Left ventricle myocardium inferior (tissue), 1 donor: ENCODE results near the gene KLK1. TPM values are rescaled to one million over a fixed set of nuclear protein-coding genes. Genes with fewer than 3 reads are reported as not detected.
"Not testable (repeated sequence)": the region's sequence is repeated elsewhere in the genome, so short reads cannot be mapped to it uniquely, and the experiment has no call there.

Experiments
- DNase-seq: peaks from one replicate; pipeline ENCODE4 v3.0.0-alpha.2; 2020
- H3K27ac ChIP-seq: fragments of 200-600 bp; replicated peaks from 2 replicates; pipeline ENCODE4 v1.8.0; 2021
- H3K27me3 ChIP-seq: fragments of 200-600 bp; 2 replicates; pipeline ENCODE4 v1.8.0; 2021; ENCODE audit warnings: low read depth
- H3K36me3 ChIP-seq: fragments of 200-600 bp; 2 replicates; pipeline ENCODE4 v1.8.0; 2021
- H3K4me1 ChIP-seq: fragments of 200-600 bp; 2 replicates; pipeline ENCODE4 v1.8.0; 2021
- H3K4me3 ChIP-seq: fragments of 200-600 bp; 2 replicates; pipeline ENCODE4 v1.8.0; 2021; ENCODE audit warnings: mild to moderate bottlenecking, moderate library complexity
- H3K9me3 ChIP-seq: fragments of 200-600 bp; replicated peaks from 2 replicates; pipeline ENCODE4 v1.8.0; 2021
- intact Hi-C: fragments of 100-400 bp; cut with micrococcal nuclease; formaldehyde crosslinking; loops from one replicate; pipeline ENCODE4 v1.11.0; 2022
- total RNA-seq: library from RNA; stranded (reverse); fragmentation: NEBNext Ultra II Directional; extraction: Animal tissue kit (Norgen Biotek cat#: 25700); gene quantifications from one replicate; pipeline ENCODE4 v1.2.1, GENCODE V29; 2021
- TF ChIP-seq, protein P1 (sequence below): fragments of 200-600 bp; IDR thresholded peaks from 2 replicates; pipeline ENCODE4 v1.8.0; 2021; ENCODE audit warnings: antibody characterized with exemption, mild to moderate bottlenecking, borderline replicate concordance
- donor health status: DM: no; HTN: yes; CAD: no; lungs with severe emphysema.

KLK1 gene
- total RNA-seq, 1 donor from 2014 or later: 0.41 TPM

DNA sequence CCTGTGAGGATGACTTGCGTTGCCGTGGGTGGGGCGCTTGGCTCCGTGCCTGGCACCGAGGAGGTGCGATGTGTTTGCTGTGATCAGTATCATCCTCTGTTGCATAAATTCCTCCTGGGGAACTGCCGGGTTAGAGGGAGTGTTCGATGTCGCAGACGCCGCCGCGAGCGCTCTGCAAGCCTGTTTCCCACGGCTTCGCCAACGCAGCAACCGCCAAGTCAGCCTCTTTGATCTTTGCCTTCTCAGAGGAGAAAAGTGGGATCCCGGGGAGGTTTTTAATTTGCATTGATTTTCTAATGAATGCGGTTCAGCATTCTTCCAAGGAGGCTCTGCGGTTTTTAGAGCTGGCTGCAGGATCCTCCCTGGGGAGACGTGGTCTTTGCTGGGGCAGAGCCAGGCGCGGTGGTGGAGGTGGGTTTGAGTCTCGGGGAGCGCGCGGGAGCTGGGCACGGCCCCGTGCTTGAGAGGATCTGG is 45.7 kb downstream of the KLK1 start:
- intact Hi-C loops: no loop called here

DNA sequence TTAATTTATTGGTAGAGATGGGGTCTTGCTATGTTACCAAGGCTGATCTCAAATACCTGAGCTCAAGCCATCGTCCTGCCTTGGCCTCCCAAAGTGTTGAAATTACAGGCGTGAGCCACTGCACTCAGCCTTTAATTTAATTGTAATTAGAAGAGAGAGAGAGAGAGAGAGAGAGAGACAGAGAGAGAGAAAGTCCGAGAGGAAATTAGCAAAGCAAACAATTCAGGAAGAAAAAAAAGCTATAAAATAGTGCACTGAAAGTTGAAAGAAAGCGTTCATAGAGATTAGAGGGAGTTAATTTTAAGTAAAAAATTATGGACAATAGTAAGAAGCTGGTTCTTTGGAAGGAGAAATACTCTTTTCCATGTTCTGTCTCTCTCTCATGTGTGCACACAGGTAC is 46.3 kb downstream of the KLK1 start:
- no peak for DNase-seq
- intact Hi-C loops: no loop called here
- Histone ChIP-seq H3K27ac (no peak overlapping the region), H3K4me1 (no peaks in the 10 kb centered on the region), H3K4me3 (no peak overlapping the region), H3K9me3 (peaks cover 14% of the 10 kb centered on the region), H3K27me3 (peaks cover 98% of the 10 kb centered on the region), H3K36me3 (no peaks in the 10 kb centered on the region)
- TF ChIP-seq, protein P1, sequence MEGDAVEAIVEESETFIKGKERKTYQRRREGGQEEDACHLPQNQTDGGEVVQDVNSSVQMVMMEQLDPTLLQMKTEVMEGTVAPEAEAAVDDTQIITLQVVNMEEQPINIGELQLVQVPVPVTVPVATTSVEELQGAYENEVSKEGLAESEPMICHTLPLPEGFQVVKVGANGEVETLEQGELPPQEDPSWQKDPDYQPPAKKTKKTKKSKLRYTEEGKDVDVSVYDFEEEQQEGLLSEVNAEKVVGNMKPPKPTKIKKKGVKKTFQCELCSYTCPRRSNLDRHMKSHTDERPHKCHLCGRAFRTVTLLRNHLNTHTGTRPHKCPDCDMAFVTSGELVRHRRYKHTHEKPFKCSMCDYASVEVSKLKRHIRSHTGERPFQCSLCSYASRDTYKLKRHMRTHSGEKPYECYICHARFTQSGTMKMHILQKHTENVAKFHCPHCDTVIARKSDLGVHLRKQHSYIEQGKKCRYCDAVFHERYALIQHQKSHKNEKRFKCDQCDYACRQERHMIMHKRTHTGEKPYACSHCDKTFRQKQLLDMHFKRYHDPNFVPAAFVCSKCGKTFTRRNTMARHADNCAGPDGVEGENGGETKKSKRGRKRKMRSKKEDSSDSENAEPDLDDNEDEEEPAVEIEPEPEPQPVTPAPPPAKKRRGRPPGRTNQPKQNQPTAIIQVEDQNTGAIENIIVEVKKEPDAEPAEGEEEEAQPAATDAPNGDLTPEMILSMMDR: no peak

More for the DNA sequence above, 45.7 kb downstream of the KLK1 start:
- H3K4me3 ChIP-seq: no peak overlapping the region
- no peaks in the 10 kb centered on the region for H3K4me1 ChIP-seq
- peaks cover 11% of the 10 kb centered on the region for H3K9me3 ChIP-seq
- no peak for DNase-seq
- H3K27ac ChIP-seq: no peak overlapping the region
- TF ChIP-seq, protein P1: no peak
- no peaks in the 10 kb centered on the region for H3K36me3 ChIP-seq
- H3K27me3 ChIP-seq: peaks cover 99% of the 10 kb centered on the region

DNA sequence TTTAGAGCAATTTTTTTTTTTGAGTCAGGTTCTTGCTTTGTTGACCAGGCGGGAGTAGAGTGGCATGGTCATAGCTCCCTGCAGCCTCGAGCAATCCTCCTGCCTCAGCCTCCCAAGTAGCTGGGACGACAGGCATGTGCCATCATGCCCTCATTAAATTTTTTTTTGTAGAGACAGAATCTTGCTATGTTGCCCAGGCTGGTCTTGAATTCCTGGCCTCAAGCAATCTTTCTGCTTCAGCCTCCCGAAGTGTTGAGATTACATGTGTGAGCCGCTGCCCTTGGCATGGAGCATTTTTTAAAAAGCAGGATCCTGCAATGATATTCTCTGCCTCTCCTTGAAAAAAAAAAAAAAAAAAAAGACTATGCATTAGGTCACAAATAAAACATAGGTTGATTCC is 47.5 kb downstream of the KLK1 start:
- TF ChIP-seq, protein P1: no peak
- peaks cover 98% of the 10 kb centered on the region for H3K27me3 ChIP-seq

DNA sequence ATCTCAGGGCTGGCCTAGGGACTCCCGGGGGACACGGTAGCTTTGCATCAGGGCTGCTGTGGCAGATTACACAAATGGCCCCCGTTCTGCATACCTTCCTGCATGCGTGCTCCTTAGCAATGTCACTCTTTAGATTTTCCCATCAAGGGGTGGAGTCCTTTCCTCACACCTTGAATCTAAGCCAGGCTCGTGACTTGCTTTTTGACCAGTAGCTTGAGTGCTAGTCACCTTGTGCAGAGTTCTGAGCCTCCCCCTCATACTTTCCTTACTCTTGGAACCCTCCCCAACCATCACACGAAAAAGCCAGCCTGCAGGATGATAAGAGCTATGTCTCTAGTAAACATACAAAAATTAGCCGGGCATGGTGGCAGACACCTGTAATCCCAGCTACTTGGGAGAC is 50.1 kb downstream of the KLK1 start:
- not testable (repeated sequence) for DNase-seq

More for the DNA sequence above, 47.5 kb downstream of the KLK1 start:
- H3K27ac ChIP-seq: no peak overlapping the region
- intact Hi-C loops: no loop called here
- H3K4me3 ChIP-seq: no peak overlapping the region
- peaks cover 14% of the 10 kb centered on the region for H3K9me3 ChIP-seq
- no peaks in the 10 kb centered on the region for H3K36me3 ChIP-seq
- no peak for DNase-seq
- no peaks in the 10 kb centered on the region for H3K4me1 ChIP-seq

DNA sequence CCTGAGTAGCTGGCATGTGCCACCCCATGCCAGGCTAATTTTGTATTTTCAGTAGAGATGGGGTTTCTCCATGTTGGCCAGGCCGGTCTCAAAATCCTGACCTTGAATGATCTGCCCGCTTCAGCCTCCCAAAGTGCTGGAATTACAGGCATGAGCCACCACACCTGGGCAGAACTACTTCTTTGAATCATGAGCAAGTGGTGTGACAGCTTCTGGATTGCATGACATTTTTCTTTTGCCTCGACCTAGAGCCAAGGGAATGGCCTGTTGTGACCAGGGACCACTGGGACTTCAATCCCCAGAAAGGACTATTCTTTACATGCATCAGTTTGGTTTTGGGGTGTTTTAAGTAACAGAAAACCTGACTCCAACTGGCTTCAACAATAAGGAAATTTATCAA is 50.7 kb downstream of the KLK1 start:
- H3K4me3 ChIP-seq, DNase-seq, H3K27ac ChIP-seq, intact Hi-C loops, H3K4me1 ChIP-seq, H3K36me3 ChIP-seq: not testable (repeated sequence)
- peaks cover 98% of the 10 kb centered on the region for H3K27me3 ChIP-seq
- peaks cover 14% of the 10 kb centered on the region for H3K9me3 ChIP-seq

More for the DNA sequence above, 50.1 kb downstream of the KLK1 start:
- H3K9me3 ChIP-seq: peaks cover 14% of the 10 kb centered on the region
- H3K36me3 ChIP-seq, H3K4me3 ChIP-seq, H3K4me1 ChIP-seq, H3K27ac ChIP-seq, intact Hi-C loops: not testable (repeated sequence)
- peaks cover 98% of the 10 kb centered on the region for H3K27me3 ChIP-seq

DNA sequence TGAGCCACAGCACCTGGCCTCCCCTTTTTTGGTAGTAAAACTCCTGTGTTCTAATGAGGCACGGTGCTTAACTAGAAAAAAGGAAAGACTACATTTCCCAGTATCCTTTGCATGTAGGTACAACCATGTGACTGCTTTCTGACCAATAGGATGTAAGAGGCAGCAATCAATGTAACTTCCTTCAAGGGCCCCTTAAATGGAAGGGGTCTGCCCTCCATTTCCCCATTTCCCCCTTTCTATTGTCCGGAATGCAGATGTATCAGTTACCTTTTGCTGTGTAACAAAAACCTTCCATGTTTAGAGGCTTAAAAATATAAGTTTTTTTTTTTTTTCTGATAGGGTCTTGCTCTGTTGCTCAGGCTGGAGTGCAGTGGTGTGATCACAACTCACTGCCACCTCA is 51.1 kb downstream of the KLK1 start:
- intact Hi-C loops: no loop called here
- TF ChIP-seq, protein P1: no peak
- H3K9me3 ChIP-seq: peaks cover 14% of the 10 kb centered on the region
- H3K27me3 ChIP-seq: peaks cover 98% of the 10 kb centered on the region
- no peaks in the 10 kb centered on the region for H3K36me3 ChIP-seq
- H3K4me3 ChIP-seq: no peak overlapping the region
- no peak overlapping the region for H3K27ac ChIP-seq
- no peak for DNase-seq
- H3K4me1 ChIP-seq: no peaks in the 10 kb centered on the region
